OCI-LY1 (cell line): ENCODE results near the gene RPL13.

Experiments used
- H2AFZ ChIP-seq: fragments of 200-600 bp; sonication (generic), shearing (Covaris generic); 2 replicates; pipeline ENCODE4 v1.6.0; 2014; ENCODE audit warnings: antibody characterized with exemption, mild to moderate bottlenecking, low read length
- H3F3A ChIP-seq: fragments of 200-600 bp; sonication (generic), shearing (Covaris generic); 2 replicates; pipeline ENCODE4 v1.6.0; 2014; ENCODE audit warnings: mild to moderate bottlenecking, antibody characterized with exemption, low read length, moderate library complexity; ENCODE audit not compliant: insufficient read depth
- H3K27ac ChIP-seq: fragments of 200-600 bp; sonication (generic); 2 replicates; pipeline ENCODE4 v1.5.1; 2014; ENCODE audit warnings: low read length, mixed run types, mild to moderate bottlenecking, low read depth; ENCODE audit not compliant: poor library complexity, severe bottlenecking
- H3K27me3 ChIP-seq: fragments of 200-600 bp; sonication (generic); 2 replicates; pipeline ENCODE4 v1.6.0; 2014; ENCODE audit warnings: antibody characterized with exemption, mild to moderate bottlenecking, low read length, moderate library complexity; ENCODE audit not compliant: insufficient read depth
- H3K36me3 ChIP-seq: fragments of 200-600 bp; sonication (generic); 2 replicates; pipeline ENCODE4 v1.6.1; 2014; ENCODE audit warnings: mild to moderate bottlenecking, antibody characterized with exemption, low read length, moderate library complexity, mixed read lengths; ENCODE audit not compliant: insufficient read depth
- H3K4me1 ChIP-seq: fragments of 200-600 bp; sonication (generic); 2 replicates; pipeline ENCODE4 v1.5.1; 2014; ENCODE audit warnings: mild to moderate bottlenecking, low read length, moderate library complexity; ENCODE audit not compliant: insufficient read depth, severe bottlenecking
- H3K4me2 ChIP-seq: fragments of 200-600 bp; sonication (generic), shearing (Covaris generic); 2 replicates; pipeline ENCODE4 v1.6.1; 2014; ENCODE audit warnings: low read length
- H3K4me3 ChIP-seq: fragments of 200-600 bp; sonication (generic); 2 replicates; pipeline ENCODE4 v1.5.1; 2014; ENCODE audit warnings: low read length, low read depth, mild to moderate bottlenecking, mixed read lengths; ENCODE audit not compliant: poor library complexity, severe bottlenecking
- H3K79me2 ChIP-seq: fragments of 200-600 bp; shearing (Covaris generic); 2 replicates; pipeline ENCODE4 v1.6.1; 2016; ENCODE audit warnings: mixed run types, low read length, mixed read lengths; ENCODE audit not compliant: insufficient read depth
- H3K9ac ChIP-seq: fragments of 200-600 bp; sonication (generic), shearing (Covaris generic); 2 replicates; pipeline ENCODE4 v1.6.1; 2014; ENCODE audit warnings: mild to moderate bottlenecking, low read length, mixed read lengths
- H3K9me2 ChIP-seq: fragments of 200-600 bp; sonication (generic), shearing (Covaris generic); 2 replicates; pipeline ENCODE4 v1.6.1; 2014; ENCODE audit warnings: low read depth, mild to moderate bottlenecking, low read length, mixed read lengths
- H3K9me3 ChIP-seq: fragments of 200-600 bp; shearing (Covaris generic); 2 replicates; pipeline ENCODE4 v1.6.1; 2014; ENCODE audit warnings: low read length, mixed read lengths
- H4K20me1 ChIP-seq: fragments of 200-600 bp; sonication (generic), shearing (Covaris generic); 2 replicates; pipeline ENCODE4 v1.6.0; 2016; ENCODE audit warnings: mild to moderate bottlenecking, low read length; ENCODE audit not compliant: insufficient read depth
- EZH2 ChIP-seq: fragments of 200-600 bp; sonication (generic), shearing (Covaris generic); IDR thresholded peaks from 2 replicates; pipeline ENCODE4 v1.8.0; 2017; ENCODE audit warnings: borderline replicate concordance, mixed run types, mild to moderate bottlenecking, antibody characterized with exemption, low read length, moderate library complexity, mixed read lengths
- TF ChIP-seq, protein P1 (sequence below): fragments of 200-600 bp; sonication (generic), shearing (Covaris generic); IDR thresholded peaks from 2 replicates; pipeline ENCODE4 v1.5.1; 2017; ENCODE audit warnings: mild to moderate bottlenecking, antibody characterized with exemption, low read length, moderate library complexity, mixed read lengths

RPL13 gene

DNA sequence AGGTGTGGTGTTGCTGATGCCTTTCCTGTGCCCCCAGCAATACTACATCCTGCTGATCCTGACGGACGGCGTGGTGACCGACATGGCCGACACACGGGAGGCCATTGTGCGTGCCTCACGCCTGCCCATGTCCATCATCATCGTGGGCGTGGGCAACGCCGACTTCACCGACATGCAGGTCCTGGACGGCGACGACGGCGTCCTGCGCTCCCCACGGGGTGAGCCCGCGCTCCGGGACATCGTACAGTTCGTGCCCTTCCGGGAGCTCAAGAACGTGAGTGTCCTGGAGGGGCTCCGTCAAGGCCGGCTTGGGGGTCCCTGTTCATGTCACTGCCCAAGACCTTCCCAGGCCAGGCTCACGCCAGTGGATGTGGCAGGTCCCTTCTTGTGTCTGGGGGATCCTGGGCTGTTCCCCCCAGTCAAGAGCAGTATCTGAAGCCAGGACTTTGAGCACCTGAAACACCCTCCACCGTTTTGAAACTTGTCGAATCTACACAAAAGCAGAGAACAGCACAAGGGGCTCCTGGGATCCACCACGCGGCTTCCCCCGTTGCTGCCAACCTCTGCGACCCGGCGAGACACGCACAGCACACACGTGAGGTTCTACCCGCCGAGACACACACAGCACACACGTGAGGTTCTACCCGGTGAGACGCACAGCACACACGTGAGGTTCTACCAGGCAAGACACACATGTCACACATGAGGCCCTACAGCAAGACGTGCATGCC lies 35.0 kb downstream of the RPL13 start:
- H3K27me3 ChIP-seq, result no peaks in the 10 kb centered on the region; the same call in 1 of the 2 replicates
- H4K20me1 ChIP-seq, result no peaks in the 10 kb centered on the region
- H3K36me3 ChIP-seq, result no peaks in the 10 kb centered on the region
- H3K9me3 ChIP-seq, result no peaks in the 10 kb centered on the region
- no peak for TF ChIP-seq EZH2
- TF ChIP-seq, protein P1, sequence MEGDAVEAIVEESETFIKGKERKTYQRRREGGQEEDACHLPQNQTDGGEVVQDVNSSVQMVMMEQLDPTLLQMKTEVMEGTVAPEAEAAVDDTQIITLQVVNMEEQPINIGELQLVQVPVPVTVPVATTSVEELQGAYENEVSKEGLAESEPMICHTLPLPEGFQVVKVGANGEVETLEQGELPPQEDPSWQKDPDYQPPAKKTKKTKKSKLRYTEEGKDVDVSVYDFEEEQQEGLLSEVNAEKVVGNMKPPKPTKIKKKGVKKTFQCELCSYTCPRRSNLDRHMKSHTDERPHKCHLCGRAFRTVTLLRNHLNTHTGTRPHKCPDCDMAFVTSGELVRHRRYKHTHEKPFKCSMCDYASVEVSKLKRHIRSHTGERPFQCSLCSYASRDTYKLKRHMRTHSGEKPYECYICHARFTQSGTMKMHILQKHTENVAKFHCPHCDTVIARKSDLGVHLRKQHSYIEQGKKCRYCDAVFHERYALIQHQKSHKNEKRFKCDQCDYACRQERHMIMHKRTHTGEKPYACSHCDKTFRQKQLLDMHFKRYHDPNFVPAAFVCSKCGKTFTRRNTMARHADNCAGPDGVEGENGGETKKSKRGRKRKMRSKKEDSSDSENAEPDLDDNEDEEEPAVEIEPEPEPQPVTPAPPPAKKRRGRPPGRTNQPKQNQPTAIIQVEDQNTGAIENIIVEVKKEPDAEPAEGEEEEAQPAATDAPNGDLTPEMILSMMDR, result no peak
- H2AFZ ChIP-seq, result no peak overlapping the region
- no peaks in the 10 kb centered on the region for H3F3A ChIP-seq
- H3K79me2 ChIP-seq, result no peaks in the 10 kb centered on the region
- no peaks in the 10 kb centered on the region for H3K4me1 ChIP-seq
- no peak overlapping the region for H3K4me2 ChIP-seq
- H3K27ac ChIP-seq, result no peak overlapping the region
- H3K9me2 ChIP-seq, result no peaks in the 10 kb centered on the region
- no peak overlapping the region for H3K9ac ChIP-seq
- no peak overlapping the region for H3K4me3 ChIP-seq

GRCh38 chr16:89596061-89596689 lies 35.7 kb downstream of the RPL13 start:
- H3K9ac ChIP-seq, result no peak overlapping the region

DNA sequence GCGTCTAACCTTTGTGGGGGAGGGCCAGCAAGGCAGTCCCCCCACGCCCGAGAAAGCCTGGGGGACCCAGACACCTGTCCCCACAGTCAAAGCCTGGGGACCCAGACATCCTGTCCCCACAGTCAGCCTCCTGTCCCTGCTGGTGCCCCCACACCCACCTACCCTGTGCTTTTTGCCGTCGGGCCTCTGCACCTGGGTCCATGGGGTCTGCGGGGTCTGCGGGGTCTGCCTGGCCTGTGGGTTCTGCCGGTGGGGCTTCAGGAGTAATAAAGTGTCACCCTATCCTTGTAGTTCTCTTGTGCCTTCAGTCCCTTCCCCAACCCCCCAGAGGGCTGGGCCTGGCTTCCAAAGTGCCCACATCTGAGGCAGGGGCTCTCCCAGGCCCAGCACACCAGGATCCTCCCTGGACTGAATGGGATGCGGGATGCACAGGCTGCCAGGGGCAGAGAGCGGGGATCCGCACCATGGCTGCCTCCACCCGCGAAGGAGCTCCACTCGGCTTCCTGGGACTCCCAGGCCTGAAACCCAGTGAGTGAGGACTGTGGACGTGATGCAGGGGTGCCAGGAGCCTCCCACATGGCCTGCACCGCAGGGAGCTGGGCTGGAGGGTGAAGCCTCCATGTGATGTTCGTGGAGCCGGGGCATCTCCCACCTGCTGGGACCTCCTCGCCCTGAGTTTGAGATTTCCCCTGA lies 36.6 kb downstream of the RPL13 start:
- Histone ChIP-seq H3K4me3 (no peak overlapping the region), H3K27ac (no peak overlapping the region), H3K9me2 (no peaks in the 10 kb centered on the region), H3K9me3 (no peaks in the 10 kb centered on the region), H3F3A (no peaks in the 10 kb centered on the region), H4K20me1 (no peaks in the 10 kb centered on the region), H3K4me2 (no peak overlapping the region), H3K36me3 (no peaks in the 10 kb centered on the region), H2AFZ (no peak overlapping the region), H3K9ac (no peak overlapping the region), H3K79me2 (no peaks in the 10 kb centered on the region), H3K27me3 (no peaks in the 10 kb centered on the region; the same call in none of the 2 replicates), H3K4me1 (no peaks in the 10 kb centered on the region)
- TF ChIP-seq EZH2, result no peak
- TF ChIP-seq, protein P1, result no peak

More at GRCh38 chr16:89596061-89596689, 35.7 kb downstream of the RPL13 start:
- no peaks in the 10 kb centered on the region; the same call in none of the 2 replicates for H3K27me3 ChIP-seq
- H3K79me2 ChIP-seq, result no peaks in the 10 kb centered on the region
- H3K4me3 ChIP-seq, result no peak overlapping the region
- no peaks in the 10 kb centered on the region for H4K20me1 ChIP-seq
- no peaks in the 10 kb centered on the region for H3K4me1 ChIP-seq
- H2AFZ ChIP-seq, result no peak overlapping the region
- no peak overlapping the region for H3K4me2 ChIP-seq
- no peaks in the 10 kb centered on the region for H3K9me3 ChIP-seq
- no peak for TF ChIP-seq EZH2
- TF ChIP-seq, protein P1, result no peak
- H3K27ac ChIP-seq, result no peak overlapping the region
- no peaks in the 10 kb centered on the region for H3K9me2 ChIP-seq
- H3F3A ChIP-seq, result no peaks in the 10 kb centered on the region
- no peaks in the 10 kb centered on the region for H3K36me3 ChIP-seq
